ENCODE results near the gene CD58. TPM values are rescaled to one million over a fixed set of nuclear protein-coding genes. Genes with fewer than 3 reads are reported as not detected.

Gene CD58
- total RNA-seq, 2 donors from 2014 or later, result 44.2 to 53.2 TPM

GRCh38 chr1:116571215-116571919, 541 bp upstream of the CD58 start:
- ATAC-seq (ENCODE audit: insufficient number of reproducible peaks, low FRiP score, low read depth) (no peak), DNase-seq (ENCODE audit: low spot score) (no peak)
- TF ChIP-seq CTCF (IDR thresholded peaks at IDR 0.05), result no peak
- H3K4me3 ChIP-seq, result peak overlapping the region; percentile 95
- H3K9me3 ChIP-seq, result no peaks in the 10 kb centered on the region
- H3K27ac ChIP-seq, result peak overlapping the region; percentile 97 to 98
- no peaks in the 10 kb centered on the region for H3K27me3 ChIP-seq (replicated peaks; ENCODE audit: insufficient read depth)
- no peaks in the 10 kb centered on the region for H3K36me3 ChIP-seq
- H3K4me1 ChIP-seq (ENCODE audit: control insufficient read depth in 1 of 2, low read depth in 2 of 2), result peaks cover 11 to 36% of the 10 kb centered on the region in 2 donors

- Histone ChIP-seq H3K36me3 (no peaks in the 10 kb centered on the region), H3K9me3 (no peaks in the 10 kb centered on the region), H3K4me1 (ENCODE audit: control insufficient read depth in 1 of 2, low read depth in 2 of 2) (peaks cover 11 to 30% of the 10 kb centered on the region in 2 donors), H3K4me3 (peak overlapping the region; percentile 95), H3K27me3 (replicated peaks; ENCODE audit: insufficient read depth) (no peaks in the 10 kb centered on the region), H3K27ac (peak overlapping the region; percentile 97 to 98)
- TF ChIP-seq CTCF (IDR thresholded peaks at IDR 0.05), result no peak
- DNase-seq (ENCODE audit: low spot score) (no peak), ATAC-seq (ENCODE audit: insufficient number of reproducible peaks, low FRiP score, low read depth) (peak; percentile 0)
Observed at GRCh38 chr1:116569776-116570357, 959 bp downstream of the CD58 start.

GRCh38 chr1:116569381-116569670, 1.5 kb downstream of the CD58 start:
- H3K4me1 ChIP-seq (ENCODE audit: control insufficient read depth in 1 of 2, low read depth in 2 of 2), result peaks cover 11 to 30% of the 10 kb centered on the region in 2 donors
- H3K9me3 ChIP-seq, result no peaks in the 10 kb centered on the region
- ATAC-seq (ENCODE audit: insufficient number of reproducible peaks, low FRiP score, low read depth) (no peak), DNase-seq (ENCODE audit: low spot score) (no peak)
- H3K4me3 ChIP-seq, result peak overlapping the region; percentile 95
- no peak overlapping the region for H3K27ac ChIP-seq
- TF ChIP-seq CTCF (IDR thresholded peaks at IDR 0.05), result no peak
- no peaks in the 10 kb centered on the region for H3K27me3 ChIP-seq (replicated peaks; ENCODE audit: insufficient read depth)
- H3K36me3 ChIP-seq, result no peaks in the 10 kb centered on the region

- Histone ChIP-seq H3K36me3 (no peaks in the 10 kb centered on the region), H3K4me1 (ENCODE audit: control insufficient read depth in 1 of 2, low read depth in 2 of 2) (peaks cover 11 to 30% of the 10 kb centered on the region in 2 donors), H3K4me3 (peak overlapping the region; percentile 95), H3K9me3 (no peaks in the 10 kb centered on the region), H3K27me3 (replicated peaks; ENCODE audit: insufficient read depth) (no peaks in the 10 kb centered on the region), H3K27ac (no peak overlapping the region)
- DNase-seq (ENCODE audit: low spot score), result no peak
- no peak for TF ChIP-seq CTCF (IDR thresholded peaks at IDR 0.05)
- ATAC-seq (ENCODE audit: insufficient number of reproducible peaks, low FRiP score, low read depth), result no peak
Observed at GRCh38 chr1:116568662-116569380, 2.0 kb downstream of the CD58 start.
